ENCODE results near the gene RD3L. TPM values are rescaled to one million over a fixed set of nuclear protein-coding genes. Genes with fewer than 3 reads are reported as not detected.
"Not testable (repeated sequence)": the region's sequence is repeated elsewhere in the genome, so short reads cannot be mapped to it uniquely, and the experiment has no call there.

The RD3L gene
- total and polyA plus RNA-seq, 4 donors = 0.08 TPM; not detected in 3

GRCh38 chr14:103984196-103984595 is 41.9 kb upstream of the RD3L start:
- no peak overlapping the region for H3K9ac ChIP-seq (ENCODE audit: insufficient read depth in 1 of 2, low read length in 2 of 2)
- H3K4me1 ChIP-seq (ENCODE audit: control insufficient read depth in 5 of 5, insufficient read depth in 5 of 5, low read length in 5 of 5) = no peaks in the 10 kb centered on the region
- WGBS, 2 donors = 83 to 90% methylated on average over 5 of the region's 5 CpGs
- no peak overlapping the region for H3K27ac ChIP-seq (ENCODE audit: low read depth in 1 of 2, low read length in 1 of 2)
- H3K27me3 ChIP-seq (ENCODE audit: control insufficient read depth in 3 of 3, insufficient read depth in 3 of 3, low read length in 2 of 3) = no peaks in the 10 kb centered on the region
- DNase-seq (no peak), ATAC-seq (ENCODE audit: insufficient read depth, low FRiP score) (no peak)
- H3K9me3 ChIP-seq (ENCODE audit: control insufficient read depth in 4 of 4, insufficient read depth in 3 of 4, low read length in 3 of 4) = peaks cover 0 to 4% (median 2%) of the 10 kb centered on the region in 4 donors
- no peak for TF ChIP-seq CTCF (IDR thresholded peaks at IDR 0.05; ENCODE audit: control extremely low read depth, extremely low read depth)
- no peaks in the 10 kb centered on the region for H3K36me3 ChIP-seq (ENCODE audit: control insufficient read depth in 4 of 4, insufficient read depth in 4 of 4, low read length in 4 of 4)
- no peak overlapping the region for H3K4me3 ChIP-seq

GRCh38 chr14:103980623-103981238 is 38.4 kb upstream of the RD3L start:
- H3K4me3 ChIP-seq; H3K36me3 ChIP-seq (ENCODE audit: control insufficient read depth in 4 of 4, insufficient read depth in 4 of 4, low read length in 4 of 4); H3K27me3 ChIP-seq (ENCODE audit: control insufficient read depth in 3 of 3, insufficient read depth in 3 of 3, low read length in 2 of 3); H3K4me1 ChIP-seq (ENCODE audit: control insufficient read depth in 5 of 5, insufficient read depth in 5 of 5, low read length in 5 of 5); H3K27ac ChIP-seq (ENCODE audit: low read depth in 1 of 2, low read length in 1 of 2); H3K9me3 ChIP-seq (ENCODE audit: control insufficient read depth in 4 of 4, insufficient read depth in 3 of 4, low read length in 3 of 4); ATAC-seq (ENCODE audit: insufficient read depth, low FRiP score); H3K9ac ChIP-seq (ENCODE audit: insufficient read depth in 1 of 2, low read length in 2 of 2): not testable (repeated sequence)
- 50 to 69% methylated on average over 12 to 14 of the region's 14 CpGs for WGBS, 2 donors
- peak; percentile 14 to 22 (median 20) for DNase-seq

- no peak for TF ChIP-seq CTCF (IDR thresholded peaks at IDR 0.05; ENCODE audit: control extremely low read depth, extremely low read depth)
- 85 to 90% methylated on average over 2 of the region's 2 CpGs for WGBS, 2 donors
- Histone ChIP-seq H3K4me3 (no peak overlapping the region), H3K4me1 (ENCODE audit: control insufficient read depth in 5 of 5, insufficient read depth in 5 of 5, low read length in 5 of 5) (peaks cover 0 to 3% (median 0%) of the 10 kb centered on the region in 5 donors), H3K27me3 (ENCODE audit: control insufficient read depth in 3 of 3, insufficient read depth in 3 of 3, low read length in 2 of 3) (no peaks in the 10 kb centered on the region), H3K9ac (ENCODE audit: insufficient read depth in 1 of 2, low read length in 2 of 2) (no peak overlapping the region), H3K9me3 (ENCODE audit: control insufficient read depth in 4 of 4, insufficient read depth in 3 of 4, low read length in 3 of 4) (no peaks in the 10 kb centered on the region), H3K36me3 (ENCODE audit: control insufficient read depth in 4 of 4, insufficient read depth in 4 of 4, low read length in 4 of 4) (no peaks in the 10 kb centered on the region), H3K27ac (ENCODE audit: low read depth in 1 of 2, low read length in 1 of 2) (no peak overlapping the region)
- ATAC-seq (ENCODE audit: insufficient read depth, low FRiP score) (no peak), DNase-seq (no peak)
These were observed 32.2 kb upstream of the RD3L start for GRCh38 chr14:103974575-103974974.

- 52 to 66% methylated on average over 4 of the region's 4 CpGs for WGBS, 2 donors
- Histone ChIP-seq H3K4me3 (no peak overlapping the region), H3K27ac (ENCODE audit: low read depth in 1 of 2, low read length in 1 of 2) (peak overlapping the region in 1 of 2 donors; percentile 40), H3K4me1 (ENCODE audit: control insufficient read depth in 5 of 5, insufficient read depth in 5 of 5, low read length in 5 of 5) (peaks cover 0 to 3% (median 0%) of the 10 kb centered on the region in 5 donors), H3K9ac (ENCODE audit: insufficient read depth in 1 of 2, low read length in 2 of 2) (no peak overlapping the region), H3K36me3 (ENCODE audit: control insufficient read depth in 4 of 4, insufficient read depth in 4 of 4, low read length in 4 of 4) (no peaks in the 10 kb centered on the region), H3K9me3 (ENCODE audit: control insufficient read depth in 4 of 4, insufficient read depth in 3 of 4, low read length in 3 of 4) (no peaks in the 10 kb centered on the region), H3K27me3 (ENCODE audit: control insufficient read depth in 3 of 3, insufficient read depth in 3 of 3, low read length in 2 of 3) (no peaks in the 10 kb centered on the region)
- no peak for ATAC-seq (ENCODE audit: insufficient read depth, low FRiP score)
- no peak for DNase-seq
- TF ChIP-seq CTCF (IDR thresholded peaks at IDR 0.05; ENCODE audit: control extremely low read depth, extremely low read depth) = no peak
These were observed 31.0 kb upstream of the RD3L start for GRCh38 chr14:103973354-103973753.

All from lung (tissue), 12 donors.